GM20000 (cell line): ENCODE data around the gene CXXC5.
A peak's percentile ranks its signal among the peaks of the same experiment; 100 is the strongest.

ENCODE experiments used
- DNase-seq: peaks from one replicate; pipeline ENCODE4 v3.0.0; 2012; ENCODE audit warnings: low spot score
- CTCF ChIP-seq: IDR thresholded peaks from 2 replicates; pipeline ENCODE4 v1.5.1; 2012; ENCODE audit warnings: mild to moderate bottlenecking, control low read depth; ENCODE audit errors: extremely low read depth, missing control alignments

CXXC5 gene

GRCh38 chr5:139687656-139688055, 39.5 kb downstream of the CXXC5 start:
- no peak for TF ChIP-seq CTCF
- DNase-seq: no peak

- DNase-seq: no peak
Measured at GRCh38 chr5:139688088-139688702, 40.0 kb downstream of the CXXC5 start.

GRCh38 chr5:139688751-139689372, 40.7 kb downstream of the CXXC5 start:
- no peak for TF ChIP-seq CTCF
- DNase-seq: no peak

More at GRCh38 chr5:139688088-139688702, 40.0 kb downstream of the CXXC5 start:
- no peak for TF ChIP-seq CTCF

GRCh38 chr5:139689631-139690063, 41.5 kb downstream of the CXXC5 start:
- DNase-seq: no peak
- no peak for TF ChIP-seq CTCF

- peak; percentile 64 for TF ChIP-seq CTCF
- peak; percentile 70 for DNase-seq
Measured at GRCh38 chr5:139690064-139690802, 42.1 kb downstream of the CXXC5 start.

GRCh38 chr5:139690803-139691629, 42.9 kb downstream of the CXXC5 start:
- DNase-seq: no peak
- no peak for TF ChIP-seq CTCF

- no peak for TF ChIP-seq CTCF
- DNase-seq: no peak
Measured at GRCh38 chr5:139692148-139692547, 44.0 kb downstream of the CXXC5 start.
